ENCODE results near the gene DNAH1. TPM values are rescaled to one million over a fixed set of nuclear protein-coding genes. Genes with fewer than 3 reads are reported as not detected.
A peak's percentile ranks its signal among the peaks of the same experiment; 100 is the strongest.

Gene DNAH1
- total RNA-seq, 1 experiment from 2014 or later = 3.0 TPM

DNA sequence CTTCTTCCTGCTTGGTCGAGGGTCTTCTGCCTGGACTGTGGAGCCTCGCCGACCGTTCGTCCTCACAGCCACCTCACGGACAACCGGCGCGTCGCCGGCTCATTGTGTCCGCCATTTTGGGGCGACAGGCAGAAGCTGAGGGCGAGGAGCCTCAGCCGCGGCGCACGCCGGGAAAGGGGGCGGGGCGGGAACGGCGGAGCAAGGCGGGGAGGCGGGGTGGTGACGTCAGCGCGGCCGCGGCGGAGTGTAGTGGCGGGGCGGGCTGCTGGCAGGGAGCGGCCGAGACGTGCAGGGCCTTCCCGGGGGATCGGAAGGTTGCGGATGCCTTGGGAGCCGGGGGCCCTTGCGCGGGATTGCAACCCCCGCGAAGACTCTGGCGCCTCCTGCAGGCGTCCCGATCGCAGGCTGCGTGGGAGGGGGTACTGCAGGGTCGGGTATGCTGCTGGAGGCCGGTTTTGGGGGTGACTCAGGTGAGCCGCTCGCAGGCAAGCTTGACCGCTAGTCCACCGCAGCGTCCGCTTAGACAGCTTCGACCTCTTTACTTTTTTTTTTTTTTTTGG is 37.5 kb upstream of the DNAH1 start, which contains the start of gene WDR82:
TSS of gene WDR82 (minus strand) at position 140 of the 560 bp plus-strand sequence. CDS start 288 bp downstream, outside the sequence.
- Mint-ChIP-seq H3K9me3 (ENCODE audit: unreplicated experiment) (no peaks in the 10 kb centered on the region), H3K27me3 (ENCODE audit: insufficient read depth, unreplicated experiment) (no peaks in the 10 kb centered on the region), H3K27ac (ENCODE audit: low read depth, unreplicated experiment) (peak within 1 kb of the TSS; percentile 99), H3K4me3 (ENCODE audit: unreplicated experiment) (peak within 1 kb of the TSS; percentile 84), H3K36me3 (ENCODE audit: insufficient read depth, unreplicated experiment) (peaks cover 27% of the 10 kb centered on the region), H3K4me1 (ENCODE audit: insufficient read depth, unreplicated experiment) (peaks cover 26% of the 10 kb centered on the region)
- ChIA-PET CTCF (interaction anchor here (0.6 to 3.6 kb wide), 10 partner anchors 29 to 115 kb away, joined by 3 to 22 read pairs (median 6); partner anchors contain the start of genes TLR9 and TWF2), POLR2A (interaction anchor here (0.6 to 6.3 kb wide), 27 partner anchors 9 to 337 kb away, joined by 3 to 120 read pairs (median 5); partner anchors contain the start of genes ABHD14A, ABHD14B, DUSP7 and GLYCTK)
- BruUV-seq (replicated peaks) = no TSS peak
- TF ChIP-seq, protein P1, sequence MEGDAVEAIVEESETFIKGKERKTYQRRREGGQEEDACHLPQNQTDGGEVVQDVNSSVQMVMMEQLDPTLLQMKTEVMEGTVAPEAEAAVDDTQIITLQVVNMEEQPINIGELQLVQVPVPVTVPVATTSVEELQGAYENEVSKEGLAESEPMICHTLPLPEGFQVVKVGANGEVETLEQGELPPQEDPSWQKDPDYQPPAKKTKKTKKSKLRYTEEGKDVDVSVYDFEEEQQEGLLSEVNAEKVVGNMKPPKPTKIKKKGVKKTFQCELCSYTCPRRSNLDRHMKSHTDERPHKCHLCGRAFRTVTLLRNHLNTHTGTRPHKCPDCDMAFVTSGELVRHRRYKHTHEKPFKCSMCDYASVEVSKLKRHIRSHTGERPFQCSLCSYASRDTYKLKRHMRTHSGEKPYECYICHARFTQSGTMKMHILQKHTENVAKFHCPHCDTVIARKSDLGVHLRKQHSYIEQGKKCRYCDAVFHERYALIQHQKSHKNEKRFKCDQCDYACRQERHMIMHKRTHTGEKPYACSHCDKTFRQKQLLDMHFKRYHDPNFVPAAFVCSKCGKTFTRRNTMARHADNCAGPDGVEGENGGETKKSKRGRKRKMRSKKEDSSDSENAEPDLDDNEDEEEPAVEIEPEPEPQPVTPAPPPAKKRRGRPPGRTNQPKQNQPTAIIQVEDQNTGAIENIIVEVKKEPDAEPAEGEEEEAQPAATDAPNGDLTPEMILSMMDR (IDR thresholded peaks at IDR 0.05; ENCODE audit: unreplicated experiment) = peak; percentile 38
- intact Hi-C loops (cut with micrococcal nuclease) = loop anchor here (1.0 to 5.0 kb wide), 3 partner anchors 10 to 59 kb away; no protein-coding TSS in a partner anchor
- DNase-seq (ENCODE audit: unreplicated experiment) = peak; percentile 90

DNA sequence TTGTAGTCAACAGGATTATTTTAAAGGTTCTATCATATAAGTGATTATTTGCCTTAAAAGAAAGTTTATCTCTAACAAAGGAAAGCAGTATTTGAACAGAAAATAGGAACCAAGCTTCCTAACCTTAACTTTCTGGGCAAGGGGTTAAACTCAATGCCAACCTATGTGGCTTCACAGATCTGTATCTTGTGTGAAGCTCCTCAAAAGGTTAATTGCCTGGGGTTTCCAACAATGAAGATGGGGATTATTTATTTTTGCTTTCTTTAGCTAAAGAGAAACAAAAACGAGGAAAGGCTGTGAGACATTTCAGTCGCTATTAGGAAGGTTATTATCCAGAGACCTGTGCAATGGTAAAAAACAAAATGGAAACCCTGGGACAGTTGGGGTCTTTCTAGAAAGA is 36.5 kb upstream of the DNAH1 start:
- Mint-ChIP-seq H3K27me3 (ENCODE audit: insufficient read depth, unreplicated experiment) (no peaks in the 10 kb centered on the region), H3K36me3 (ENCODE audit: insufficient read depth, unreplicated experiment) (peaks cover 21% of the 10 kb centered on the region), H3K9me3 (ENCODE audit: unreplicated experiment) (no peaks in the 10 kb centered on the region), H3K27ac (ENCODE audit: low read depth, unreplicated experiment) (peak overlapping the region; percentile 99), H3K4me3 (ENCODE audit: unreplicated experiment) (peak overlapping the region; percentile 84), H3K4me1 (ENCODE audit: insufficient read depth, unreplicated experiment) (peaks cover 21% of the 10 kb centered on the region)
- intact Hi-C loops (cut with micrococcal nuclease) = loop anchor here (1.0 to 5.0 kb wide), 2 partner anchors 9 to 58 kb away; no protein-coding TSS in a partner anchor
- BruUV-seq (replicated peaks) = no TSS peak
- ChIA-PET CTCF (interaction anchor here (0.6 to 3.6 kb wide), 9 partner anchors 39 to 665 kb away, joined by 3 to 15 read pairs (median 5); partner anchors contain the start of gene TWF2), POLR2A (interaction anchor here (0.7 to 6.3 kb wide), 17 partner anchors 8 to 405 kb away, joined by 3 to 120 read pairs (median 5); partner anchors contain the start of genes GLYCTK, POC1A, RPL29 and TWF2)
- no peak for DNase-seq (ENCODE audit: unreplicated experiment)
- TF ChIP-seq, protein P1 (IDR thresholded peaks at IDR 0.05; ENCODE audit: unreplicated experiment) = no peak

DNA sequence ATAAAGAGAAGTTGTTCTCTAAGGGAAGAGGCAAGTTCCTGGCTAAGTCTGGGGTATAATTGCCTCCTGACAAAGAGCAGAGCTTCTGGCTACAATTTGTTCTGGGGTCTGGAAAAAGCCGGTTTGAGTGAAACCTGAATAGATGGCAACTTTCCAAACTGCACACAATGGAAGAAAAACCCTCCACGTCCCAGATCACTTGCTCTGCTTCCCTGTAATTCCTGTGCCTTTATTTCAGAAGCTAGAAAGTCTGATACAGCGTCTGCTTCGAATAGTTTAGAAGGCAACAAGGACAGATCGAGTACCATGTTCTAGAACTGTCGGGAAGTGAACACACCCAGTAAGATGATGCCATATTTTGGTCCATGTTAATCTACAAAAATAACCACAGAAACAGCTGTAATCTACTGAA is 36.1 kb upstream of the DNAH1 start:
- Mint-ChIP-seq H3K4me3 (ENCODE audit: unreplicated experiment) (peak overlapping the region; percentile 84), H3K27me3 (ENCODE audit: insufficient read depth, unreplicated experiment) (no peaks in the 10 kb centered on the region), H3K36me3 (ENCODE audit: insufficient read depth, unreplicated experiment) (peaks cover 19% of the 10 kb centered on the region), H3K4me1 (ENCODE audit: insufficient read depth, unreplicated experiment) (peaks cover 20% of the 10 kb centered on the region), H3K9me3 (ENCODE audit: unreplicated experiment) (no peaks in the 10 kb centered on the region), H3K27ac (ENCODE audit: low read depth, unreplicated experiment) (peak overlapping the region; percentile 99)
- ChIA-PET POLR2A (interaction anchor here (0.7 to 6.3 kb wide), 16 partner anchors 8 to 405 kb away, joined by 3 to 120 read pairs (median 4); partner anchors contain the start of genes GLYCTK, POC1A, RPL29 and TWF2), CTCF (interaction anchor here (0.7 to 3.6 kb wide), 10 partner anchors 40 to 741 kb away, joined by 3 to 15 read pairs (median 4); partner anchors contain the start of gene TWF2)
- peak; percentile 43 for DNase-seq (ENCODE audit: unreplicated experiment)
- TF ChIP-seq, protein P1 (IDR thresholded peaks at IDR 0.05; ENCODE audit: unreplicated experiment) = no peak
- intact Hi-C loops (cut with micrococcal nuclease) = no loop called here
- BruUV-seq (replicated peaks) = no TSS peak

All from MCF 10A (cell line).